H1 (cell line): ENCODE results near the gene R3HDM4. TPM values are rescaled to one million over a fixed set of nuclear protein-coding genes. Genes with fewer than 3 reads are reported as not detected.

Experiments used
- CTCF ChIA-PET: fragments of 300-600 bp; sonication (Branson Sonifier 250); formaldehyde crosslinking; loops from one replicate; lab custom pipeline; 2021; ENCODE audit not compliant: partially characterized antibody; lab: Charles Lee
- POLR2A ChIA-PET: fragments of 300-600 bp; sonication (Branson Sonifier 250); formaldehyde crosslinking; loops from one replicate; lab custom pipeline; 2021; ENCODE audit warnings: inconsistent platforms; ENCODE audit not compliant: partially characterized antibody; lab: Charles Lee
- DNase-seq, 2 experiments: peaks; one replicate each; pipeline versions ENCODE4 v3.0.0 to v3.0.0-alpha.2; 2010 to 2022; ENCODE audit warnings: low spot score in 2 of 2, low read depth in 1 of 2, mixed read lengths in 1 of 2
- FAIRE-seq: peaks from 2 replicates; lab custom pipeline; 2011; peaks lifted over from hg19 to GRCh38; lab: Jason Lieb, UNC
- H2AFZ ChIP-seq: 2 replicates; pipeline ENCODE4 v1.8.1; 2012; ENCODE audit warnings: low read length, inconsistent platforms
- H2AK5ac ChIP-seq: 2 replicates; pipeline ENCODE4 v1.6.1; 2013; ENCODE audit warnings: low read depth, low read length
- H2BK120ac ChIP-seq: replicated peaks from 2 replicates; pipeline ENCODE3; 2013; ENCODE audit warnings: low read depth, low read length, inconsistent platforms
- H2BK12ac ChIP-seq: 2 replicates; pipeline ENCODE4 v1.6.1; 2013; ENCODE audit warnings: low read depth, low read length
- H2BK15ac ChIP-seq: 2 replicates; pipeline ENCODE4 v1.6.1; 2013; ENCODE audit warnings: low read length
- H2BK20ac ChIP-seq: 2 replicates; pipeline ENCODE4 v1.6.1; 2013; ENCODE audit warnings: low read length
- H2BK5ac ChIP-seq: 2 replicates; pipeline ENCODE4 v1.6.1; 2013; ENCODE audit warnings: low read depth, low read length
- H3K14ac ChIP-seq: 2 replicates; pipeline ENCODE4 v1.6.1; 2013; ENCODE audit warnings: inconsistent platforms; ENCODE audit not compliant: insufficient read length
- H3K18ac ChIP-seq: 2 replicates; pipeline ENCODE4 v1.6.1; 2013; ENCODE audit warnings: low read length; ENCODE audit errors: extremely low read depth
- H3K23ac ChIP-seq: 2 replicates; pipeline ENCODE4 v1.6.1; 2013; ENCODE audit warnings: inconsistent platforms; ENCODE audit not compliant: insufficient read length
- H3K23me2 ChIP-seq: 2 replicates; pipeline ENCODE4 v1.6.1; 2013; ENCODE audit warnings: low read depth, low read length
- H3K27ac ChIP-seq: 2 replicates; pipeline ENCODE4 v1.6.1; 2011; ENCODE audit warnings: low read depth, low read length, inconsistent platforms
- H3K27me3 ChIP-seq, 4 experiments: replicated peaks in 1 of 4; 1 replicate in 1 of 4; 2 replicates in 3 of 4; pipeline versions ENCODE4 v1.6.1 to v1.8.1; 2011 to 2013; ENCODE audit warnings: low read length in 3 of 4, mild to moderate bottlenecking in 3 of 4, inconsistent platforms in 2 of 4, mixed read lengths in 2 of 4, moderate library complexity in 1 of 4; ENCODE audit not compliant: control insufficient read depth in 3 of 4, insufficient read depth in 3 of 4; ENCODE audit errors: extremely low read depth in 1 of 4
- H3K36me3 ChIP-seq, 4 experiments: 2 replicates each; pipeline versions ENCODE4 v1.6.1 to v1.8.1; 2011 to 2013; ENCODE audit warnings: mild to moderate bottlenecking in 4 of 4, low read length in 3 of 4, moderate library complexity in 2 of 4, control low read depth in 1 of 4, inconsistent platforms in 1 of 4; ENCODE audit not compliant: insufficient read depth in 4 of 4, control insufficient read depth in 2 of 4
- H3K4ac ChIP-seq: replicated peaks from 2 replicates; pipeline ENCODE3; 2013; ENCODE audit warnings: low read length, low read depth, mixed read lengths, inconsistent platforms; ENCODE audit not compliant: insufficient read length
- H3K4me1 ChIP-seq, 4 experiments: replicated peaks in 1 of 4; 1 replicate in 1 of 4; 2 replicates in 3 of 4; pipeline versions ENCODE4 v1.6.1 to v1.8.1; 2011 to 2013; ENCODE audit warnings: low read length in 3 of 4, inconsistent platforms in 2 of 4, mixed read lengths in 1 of 4; ENCODE audit not compliant: insufficient read depth in 4 of 4, control insufficient read depth in 3 of 4
- H3K4me2 ChIP-seq, 2 experiments: 2 replicates each; pipeline versions ENCODE4 v1.6.1 to v1.8.1; 2011 to 2013; ENCODE audit warnings: low read depth in 2 of 2, low read length in 2 of 2, control low read depth in 1 of 2, inconsistent platforms in 1 of 2, mild to moderate bottlenecking in 1 of 2; ENCODE audit not compliant: insufficient read depth in 1 of 2
- H3K4me3 ChIP-seq, 4 experiments: fragments of 200-600, 300-600 bp in 1 of 4; sonication (generic), shearing (Covaris generic), sonication (Bioruptor Twin) in 1 of 4; 2 replicates each; pipeline versions ENCODE4 v1.5.1 to v1.8.1; 2011 to 2016; ENCODE audit warnings: low read length in 4 of 4, low read depth in 3 of 4, control low read depth in 2 of 4, inconsistent platforms in 2 of 4, mild to moderate bottlenecking in 2 of 4, mixed read lengths in 1 of 4, moderate library complexity in 1 of 4; ENCODE audit not compliant: insufficient read depth in 2 of 4; ENCODE audit errors: extremely low read depth in 1 of 4
- H3K56ac ChIP-seq: replicated peaks from 2 replicates; pipeline ENCODE3; 2013; ENCODE audit warnings: low read depth, mild to moderate bottlenecking, mixed read lengths, low read length, inconsistent platforms; ENCODE audit not compliant: insufficient read length
- H3K79me1 ChIP-seq: 2 replicates; pipeline ENCODE4 v1.6.1; 2013; ENCODE audit warnings: low read depth, low read length, control low read depth
- H3K79me2 ChIP-seq, 2 experiments: 2 replicates each; pipeline versions ENCODE4 v1.6.1 to v1.8.1; 2012 to 2013; ENCODE audit warnings: low read length in 2 of 2, mild to moderate bottlenecking in 2 of 2, inconsistent platforms in 1 of 2; ENCODE audit not compliant: insufficient read depth in 2 of 2, control insufficient read depth in 1 of 2
- H3K9ac ChIP-seq, 4 experiments: replicated peaks in 1 of 4; 1 replicate in 1 of 4; 2 replicates in 3 of 4; pipeline versions ENCODE4 v1.6.1 to v1.8.1; 2011 to 2013; ENCODE audit warnings: low read depth in 3 of 4, low read length in 3 of 4, control low read depth in 2 of 4, mild to moderate bottlenecking in 2 of 4, moderate library complexity in 2 of 4, inconsistent platforms in 1 of 4; ENCODE audit errors: extremely low read depth in 1 of 4
- H3K9me3 ChIP-seq, 2 experiments: 2 replicates each; pipeline versions ENCODE4 v1.6.1 to v1.8.1; 2012 to 2013; ENCODE audit warnings: mild to moderate bottlenecking in 2 of 2, moderate library complexity in 2 of 2, control low read depth in 1 of 2, inconsistent platforms in 1 of 2, low read depth in 1 of 2, low read length in 1 of 2, mixed read lengths in 1 of 2; ENCODE audit not compliant: insufficient read depth in 2 of 2
- H4K20me1 ChIP-seq, 2 experiments: replicated peaks in 1 of 2; 2 replicates each; pipeline versions ENCODE3 to v1.8.1; 2011 to 2013; ENCODE audit warnings: inconsistent platforms in 2 of 2, low read length in 2 of 2, mild to moderate bottlenecking in 1 of 2; ENCODE audit not compliant: insufficient read depth in 2 of 2, control insufficient read depth in 1 of 2
- H4K5ac ChIP-seq: 2 replicates; pipeline ENCODE4 v1.6.1; 2013; ENCODE audit warnings: low read length, low read depth, mixed read lengths, inconsistent platforms; ENCODE audit not compliant: insufficient read length
- H4K8ac ChIP-seq: 2 replicates; pipeline ENCODE4 v1.8.0; 2013; ENCODE audit warnings: mild to moderate bottlenecking, moderate library complexity, low read length, inconsistent platforms; ENCODE audit not compliant: insufficient read depth; ENCODE audit errors: extremely low read depth
- H4K91ac ChIP-seq: replicated peaks from 2 replicates; pipeline ENCODE3; 2013; ENCODE audit warnings: low read length, mixed read lengths, inconsistent platforms; ENCODE audit not compliant: insufficient read length
- ATF2 ChIP-seq: IDR thresholded peaks from 2 replicates; pipeline ENCODE4 v1.6.1; 2012; ENCODE audit warnings: low read length, inconsistent platforms
- RXRA ChIP-seq: IDR thresholded peaks from 2 replicates; pipeline ENCODE4 v1.6.1; 2011; ENCODE audit warnings: low read depth, mild to moderate bottlenecking, low read length, moderate library complexity; ENCODE audit not compliant: insufficient read depth
- SRF ChIP-seq: IDR thresholded peaks from 2 replicates; pipeline ENCODE4 v1.6.1; 2011; ENCODE audit warnings: mild to moderate bottlenecking, low read depth, low read length, moderate library complexity
- WGBS, 2 experiments: shearing (Covaris generic) in 1 of 2; methylation state at CpG; one replicate each; pipeline versions ENCODE4 v1.1.6 to v1.1.7; 2013 to 2015; ENCODE audit warnings: low lambda C conversion rate in 2 of 2, mixed read lengths in 2 of 2, inconsistent platforms in 1 of 2, low coverage in 1 of 2, missing lambda C conversion rate in 1 of 2; ENCODE audit not compliant: insufficient replicate concordance in 2 of 2, insufficient coverage in 1 of 2, insufficient read length in 1 of 2; ENCODE audit errors: extremely low coverage in 1 of 2, missing lambda C conversion rate in 1 of 2; 5-methylcytosine and 5-hydroxymethylcytosine counted together
- polyA plus RNA-seq, 7 experiments: library from polyadenylated mRNA; depleted of rRNA in 3 of 7; stranded (reverse) in 5 of 7; unstranded in 2 of 7; fragments of >200 nt in 5 of 7; fragments of 200-250 nt in 2 of 7; gene quantifications; 1 replicate in 5 of 7; 2 replicates in 1 of 7; 4 replicates in 1 of 7; pipeline versions ENCODE4 v1.2.1 to v1.2.3, GENCODE V29; 2011 to 2013; ENCODE audit warnings: missing spikeins in 2 of 7, mixed read lengths in 2 of 7
- total RNA-seq: library from RNA; stranded (reverse); fragmentation: NEBNext Ultra II Directional; extraction: Animal tissue kit (Norgen Biotek cat#: 25700); gene quantifications from 2 replicates; pipeline ENCODE4 v1.2.1, GENCODE V29; 2021

R3HDM4 gene
- total and polyA plus RNA-seq, 2 of the 8 experiments (the other 6 are each of a cell fraction or from before 2014, with no cell fraction given): 76.8 to 102 TPM

GRCh38 chr19:855142-855541 lies 57.9 kb downstream of the R3HDM4 start:
- Histone ChIP-seq H3K4ac (no peak overlapping the region), H4K8ac (no peak overlapping the region), H3K79me1 (no peaks in the 10 kb centered on the region), H3K27me3 (peaks cover 2 to 14% (median 6%) of the 10 kb centered on the region in 4 experiments), H3K23ac (no peak overlapping the region), H3K79me2 (no peaks in the 10 kb centered on the region), H3K36me3 (no peaks in the 10 kb centered on the region), H4K91ac (no peak overlapping the region), H4K20me1 (peaks cover 0 to 3% of the 10 kb centered on the region in 2 experiments), H3K9ac (no peak overlapping the region), H3K4me1 (no peaks in the 10 kb centered on the region), H3K4me2 (no peak overlapping the region), H3K4me3 (no peak overlapping the region), H4K5ac (no peak overlapping the region), H2BK12ac (no peak overlapping the region), H2BK5ac (no peak overlapping the region), H2BK20ac (no peak overlapping the region), H3K14ac (no peak overlapping the region), H2AFZ (no peak overlapping the region), H3K56ac (no peak overlapping the region), H3K23me2 (no peaks in the 10 kb centered on the region), H2AK5ac (no peak overlapping the region), H2BK120ac (no peak overlapping the region), H3K27ac (no peak overlapping the region), H3K18ac (no peak overlapping the region), H2BK15ac (no peak overlapping the region), H3K9me3 (no peaks in the 10 kb centered on the region)
- no peak for FAIRE-seq
- CTCF ChIA-PET: interaction anchor here (1.1 to 3.1 kb wide), 8 partner anchors 8 to 224 kb away, joined by 3 to 18 read pairs (median 5); no protein-coding TSS in a partner anchor
- TF ChIP-seq SRF (no peak), ATF2 (no peak), RXRA (no peak)
- POLR2A ChIA-PET: interaction anchor here (0.7 to 1.9 kb wide), 4 partner anchors 10 to 83 kb away, joined by 4 to 5 read pairs (median 4); partner anchors contain the start of gene PRTN3
- DNase-seq: no peak
- 89% methylated on average over 12 of the region's 12 CpGs; no CpG with 5 or more reads in 1 of the 2 experiments for WGBS, 2 experiments
